ENCODE measurements around the gene CITED1.

CITED1 gene

DNA sequence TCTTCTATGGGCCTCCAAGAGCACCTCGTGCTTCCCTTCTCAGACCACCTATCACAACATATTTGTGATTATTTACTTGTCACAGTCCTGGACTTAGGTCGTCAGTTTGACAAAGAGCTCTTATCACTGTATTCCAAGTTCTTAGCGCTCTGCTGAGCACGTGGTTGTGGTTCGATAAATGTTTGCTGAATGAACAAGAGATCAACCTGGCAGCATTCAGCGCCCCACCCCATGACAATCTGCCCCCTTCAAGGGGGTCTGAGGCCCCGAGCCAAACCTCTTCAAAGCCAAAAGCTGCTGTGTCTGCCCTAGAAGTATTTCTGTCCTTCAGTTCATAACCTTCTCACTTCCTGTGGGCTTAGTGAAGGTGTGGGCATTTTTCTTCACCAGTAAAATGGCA is 43.6 kb downstream of the CITED1 start:
- no peaks in the 10 kb centered on the region for H3K36me3 ChIP-seq (ENCODE audit: control insufficient read depth in 1 of 2, insufficient read depth in 2 of 2, low read length in 2 of 2)
- no peaks in the 10 kb centered on the region for H3K9me3 ChIP-seq (ENCODE audit: control insufficient read depth in 1 of 2, low read length in 2 of 2)
- no peak overlapping the region for H3K4me3 ChIP-seq (ENCODE audit: low read depth in 1 of 2, low read length in 2 of 2)
- H3K4me1 ChIP-seq (ENCODE audit: control insufficient read depth in 1 of 2, insufficient read depth in 2 of 2, low read length in 2 of 2) = no peaks in the 10 kb centered on the region
- H3K27ac ChIP-seq (ENCODE audit: low read length) = no peak overlapping the region
- H3K27me3 ChIP-seq (ENCODE audit: low read depth, low read length) = no peaks in the 10 kb centered on the region

DNA sequence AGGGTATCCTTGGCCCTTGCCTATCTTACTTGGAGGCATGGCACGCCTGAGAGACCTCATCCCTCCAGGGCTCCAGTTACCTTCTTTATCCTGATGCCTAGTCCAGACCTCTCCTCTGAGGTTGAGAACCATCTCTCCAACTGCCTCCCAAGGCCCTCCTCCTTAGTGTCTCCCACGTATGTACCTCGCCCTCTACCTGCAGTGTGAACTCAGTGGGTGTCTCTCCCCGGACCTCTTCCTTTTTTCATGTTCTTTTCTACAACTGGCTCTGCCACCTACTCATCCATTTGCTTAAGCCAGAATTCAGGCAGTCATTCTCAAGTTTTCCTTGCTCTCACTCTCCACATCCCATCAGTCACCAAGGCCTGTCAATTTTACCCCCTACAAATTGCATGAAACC is 45.3 kb downstream of the CITED1 start:
- Histone ChIP-seq H3K4me3 (ENCODE audit: low read depth in 1 of 2, low read length in 2 of 2) (no peak overlapping the region), H3K9me3 (ENCODE audit: control insufficient read depth in 1 of 2, low read length in 2 of 2) (no peaks in the 10 kb centered on the region), H3K27me3 (ENCODE audit: low read depth, low read length) (no peaks in the 10 kb centered on the region), H3K4me1 (ENCODE audit: control insufficient read depth in 1 of 2, insufficient read depth in 2 of 2, low read length in 2 of 2) (no peaks in the 10 kb centered on the region), H3K27ac (ENCODE audit: low read length) (no peak overlapping the region), H3K36me3 (ENCODE audit: control insufficient read depth in 1 of 2, insufficient read depth in 2 of 2, low read length in 2 of 2) (no peaks in the 10 kb centered on the region)

DNA sequence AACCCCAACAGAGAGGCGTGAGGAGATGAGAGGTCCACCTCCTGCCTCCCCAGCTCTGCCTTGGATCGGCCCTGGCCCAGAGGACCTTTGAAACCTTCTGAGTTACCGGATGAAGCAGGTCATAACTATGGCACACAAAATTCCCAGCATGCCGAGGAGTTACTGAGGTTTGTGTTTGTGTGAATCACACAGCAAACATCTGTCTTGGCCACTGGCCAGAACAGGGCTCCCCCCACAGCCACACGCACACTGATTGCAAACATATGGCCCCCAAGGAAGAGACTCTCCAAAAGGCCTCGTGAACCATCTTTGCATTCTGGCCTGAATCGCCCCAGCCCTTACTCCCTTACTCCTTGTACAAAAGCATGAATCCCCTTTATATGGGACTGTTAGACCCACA is 47.5 kb downstream of the CITED1 start:
- H3K4me1 ChIP-seq (ENCODE audit: control insufficient read depth in 1 of 2, insufficient read depth in 2 of 2, low read length in 2 of 2) = no peaks in the 10 kb centered on the region
- no peaks in the 10 kb centered on the region for H3K36me3 ChIP-seq (ENCODE audit: control insufficient read depth in 1 of 2, insufficient read depth in 2 of 2, low read length in 2 of 2)
- no peaks in the 10 kb centered on the region for H3K9me3 ChIP-seq (ENCODE audit: control insufficient read depth in 1 of 2, low read length in 2 of 2)
- H3K27ac ChIP-seq (ENCODE audit: low read length) = no peak overlapping the region
- no peak overlapping the region for H3K4me3 ChIP-seq (ENCODE audit: low read depth in 1 of 2, low read length in 2 of 2)
- no peaks in the 10 kb centered on the region for H3K27me3 ChIP-seq (ENCODE audit: low read depth, low read length)

GRCh38 chrX:72255864-72256263 is 49.9 kb downstream of the CITED1 start:
- Histone ChIP-seq H3K9me3 (ENCODE audit: control insufficient read depth in 1 of 2, low read length in 2 of 2) (no peaks in the 10 kb centered on the region), H3K27ac (ENCODE audit: low read length) (no peak overlapping the region), H3K4me1 (ENCODE audit: control insufficient read depth in 1 of 2, insufficient read depth in 2 of 2, low read length in 2 of 2) (no peaks in the 10 kb centered on the region), H3K36me3 (ENCODE audit: control insufficient read depth in 1 of 2, insufficient read depth in 2 of 2, low read length in 2 of 2) (no peaks in the 10 kb centered on the region), H3K27me3 (ENCODE audit: low read depth, low read length) (no peaks in the 10 kb centered on the region), H3K4me3 (ENCODE audit: low read depth in 1 of 2, low read length in 2 of 2) (no peak overlapping the region)

DNA sequence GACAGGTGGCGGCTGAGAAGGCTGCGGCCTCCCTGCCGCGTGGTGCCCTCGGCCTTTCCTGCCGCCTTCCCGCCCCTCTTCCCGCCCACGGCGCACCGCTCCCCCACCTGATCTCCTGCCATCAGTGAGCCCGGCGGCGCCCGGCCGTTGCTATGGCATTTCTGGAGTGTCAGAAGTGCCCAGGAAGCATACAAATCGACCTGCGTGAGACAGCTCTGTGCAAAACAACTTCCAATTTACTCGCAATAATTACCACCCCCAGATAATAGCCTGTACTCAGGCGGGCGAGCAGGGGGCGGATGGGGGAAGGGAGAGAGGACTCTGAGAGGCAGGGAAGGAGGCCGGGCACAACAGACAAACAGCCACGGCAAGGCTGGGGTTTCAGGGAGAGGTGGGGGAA is 50.3 kb downstream of the CITED1 start:
- Histone ChIP-seq H3K4me3 (ENCODE audit: low read depth in 1 of 2, low read length in 2 of 2) (no peak overlapping the region), H3K4me1 (ENCODE audit: control insufficient read depth in 1 of 2, insufficient read depth in 2 of 2, low read length in 2 of 2) (no peaks in the 10 kb centered on the region), H3K9me3 (ENCODE audit: control insufficient read depth in 1 of 2, low read length in 2 of 2) (no peaks in the 10 kb centered on the region), H3K27me3 (ENCODE audit: low read depth, low read length) (no peaks in the 10 kb centered on the region), H3K27ac (ENCODE audit: low read length) (no peak overlapping the region), H3K36me3 (ENCODE audit: control insufficient read depth in 1 of 2, insufficient read depth in 2 of 2, low read length in 2 of 2) (no peaks in the 10 kb centered on the region)

- H3K36me3 ChIP-seq (ENCODE audit: control insufficient read depth in 1 of 2, insufficient read depth in 2 of 2, low read length in 2 of 2) = no peaks in the 10 kb centered on the region
- no peak overlapping the region for H3K4me3 ChIP-seq (ENCODE audit: low read depth in 1 of 2, low read length in 2 of 2)
- H3K9me3 ChIP-seq (ENCODE audit: control insufficient read depth in 1 of 2, low read length in 2 of 2) = no peaks in the 10 kb centered on the region
- no peaks in the 10 kb centered on the region for H3K27me3 ChIP-seq (ENCODE audit: low read depth, low read length)
- no peak overlapping the region for H3K27ac ChIP-seq (ENCODE audit: low read length)
- H3K4me1 ChIP-seq (ENCODE audit: control insufficient read depth in 1 of 2, insufficient read depth in 2 of 2, low read length in 2 of 2) = no peaks in the 10 kb centered on the region
These were observed 50.9 kb downstream of the CITED1 start for GRCh38 chrX:72254816-72255215.

GRCh38 chrX:72253686-72254085 is 52.0 kb downstream of the CITED1 start:
- Histone ChIP-seq H3K4me3 (ENCODE audit: low read depth in 1 of 2, low read length in 2 of 2) (no peak overlapping the region), H3K27ac (ENCODE audit: low read length) (no peak overlapping the region), H3K36me3 (ENCODE audit: control insufficient read depth in 1 of 2, insufficient read depth in 2 of 2, low read length in 2 of 2) (no peaks in the 10 kb centered on the region), H3K9me3 (ENCODE audit: control insufficient read depth in 1 of 2, low read length in 2 of 2) (no peaks in the 10 kb centered on the region), H3K4me1 (ENCODE audit: control insufficient read depth in 1 of 2, insufficient read depth in 2 of 2, low read length in 2 of 2) (no peaks in the 10 kb centered on the region), H3K27me3 (ENCODE audit: low read depth, low read length) (no peaks in the 10 kb centered on the region)
